ENCODE measurements around the gene DHX9.

GRCh38 chr1:182877331-182877730 is 38.2 kb downstream of the DHX9 start:
- no peak for TF ChIP-seq CTCF (IDR thresholded peaks at IDR 0.05; ENCODE audit: poor library complexity, severe bottlenecking)
- TF ChIP-seq EZH2 (IDR thresholded peaks at IDR 0.05; ENCODE audit: borderline replicate concordance, insufficient read depth, low read length, poor library complexity, severe bottlenecking), result no peak
- TF ChIP-seq TAF1 (IDR thresholded peaks at IDR 0.05; ENCODE audit: low read depth), result no peak
- TF ChIP-seq RAD21 (conservative IDR thresholded peaks at IDR 0.05), result no peak
- no peak for TF ChIP-seq REST (IDR thresholded peaks at IDR 0.05; ENCODE audit: borderline replicate concordance)
